ENCODE data around the gene PRDX5.

The PRDX5 gene

GRCh38 chr11:64284962-64285884, 32.7 kb upstream of the PRDX5 start, which contains the start of gene GPR137:
TSS of gene GPR137 (plus strand) at chr11:64285848. CDS start at chr11:64286525, 677 bp downstream.
- DNase-seq (ENCODE audit: extremely low spot score), result peak; percentile 86
- ChIA-PET POLR2A (interaction anchor here (1.0 to 8.5 kb wide), 8 partner anchors 11 to 380 kb away, joined by 3 to 81 read pairs (median 7); partner anchors contain the start of genes ESRRA, PRDX5 and TRMT112), CTCF (interaction anchor here (0.6 to 1.5 kb wide), 4 partner anchors 14 to 70 kb away, joined by 3 to 8 read pairs (median 4); no protein-coding TSS in a partner anchor)
- 0 out of 2 replicates have a peak, but pooled peaks have one; percentile 64 for TF ChIP-seq L3MBTL2 (conservative IDR thresholded peaks at IDR 0.05)
- no peak for TF ChIP-seq CTBP1 (IDR thresholded peaks at IDR 0.05; ENCODE audit: borderline replicate concordance)

GRCh38 chr11:64285885-64286800, 31.8 kb upstream of the PRDX5 start:
- POLR2A ChIA-PET, result interaction anchor here (1.0 to 8.5 kb wide), 6 partner anchors 10 to 55 kb away, joined by 3 to 81 read pairs (median 7); partner anchors contain the start of gene ESRRA
- TF ChIP-seq LEF1 (IDR thresholded peaks at IDR 0.05; ENCODE audit: borderline replicate concordance) (no peak), ZNF384 (IDR thresholded peaks at IDR 0.05) (no peak), SP1 (IDR thresholded peaks at IDR 0.05) (no peak), ELF4 (IDR thresholded peaks at IDR 0.05) (no peak), FOXA1 (IDR thresholded peaks at IDR 0.05) (no peak), NFRKB (IDR thresholded peaks at IDR 0.05) (no peak), ARNT (IDR thresholded peaks at IDR 0.05) (no peak), HDGF (IDR thresholded peaks at IDR 0.05; ENCODE audit: borderline replicate concordance) (no peak), SUZ12 (IDR thresholded peaks at IDR 0.05) (no peak), FOXM1 (IDR thresholded peaks at IDR 0.05; ENCODE audit: borderline replicate concordance) (no peak), PKNOX1 (IDR thresholded peaks at IDR 0.05) (no peak), TARDBP (IDR thresholded peaks at IDR 0.05) (no peak), CTBP1 (IDR thresholded peaks at IDR 0.05; ENCODE audit: borderline replicate concordance) (no peak), L3MBTL2 (conservative IDR thresholded peaks at IDR 0.05) (no peak)
- CTCF ChIA-PET, result interaction anchor here (0.8 kb wide), 1 partner anchor 15 kb away, joined by 6 read pairs; no protein-coding TSS in a partner anchor
- DNase-seq (ENCODE audit: extremely low spot score), result no peak

- POLR2A ChIA-PET, result interaction anchor here (1.0 to 8.5 kb wide), 2 partner anchors 11 to 16 kb away, joined by 3 to 81 read pairs; no protein-coding TSS in a partner anchor
- no peak for DNase-seq (ENCODE audit: extremely low spot score)
- no peak for TF ChIP-seq HDGF (IDR thresholded peaks at IDR 0.05; ENCODE audit: borderline replicate concordance)
- no peak for TF ChIP-seq FOXA1 (IDR thresholded peaks at IDR 0.05)
- TF ChIP-seq ARNT (IDR thresholded peaks at IDR 0.05), result no peak
- TF ChIP-seq SUZ12 (IDR thresholded peaks at IDR 0.05), result no peak
- no peak for TF ChIP-seq CTBP1 (IDR thresholded peaks at IDR 0.05; ENCODE audit: borderline replicate concordance)
- TF ChIP-seq LEF1 (IDR thresholded peaks at IDR 0.05; ENCODE audit: borderline replicate concordance), result no peak
- no peak for TF ChIP-seq ZNF384 (IDR thresholded peaks at IDR 0.05)
- no peak for TF ChIP-seq BHLHE40 (IDR thresholded peaks at IDR 0.05; ENCODE audit: borderline replicate concordance)
- no peak for TF ChIP-seq TARDBP (IDR thresholded peaks at IDR 0.05)
- no peak for TF ChIP-seq PKNOX1 (IDR thresholded peaks at IDR 0.05)
- TF ChIP-seq SP1 (IDR thresholded peaks at IDR 0.05), result no peak
- TF ChIP-seq FOXK2 (IDR thresholded peaks at IDR 0.05), result no peak
- TF ChIP-seq ELF4 (IDR thresholded peaks at IDR 0.05), result no peak
- no peak for TF ChIP-seq FOXM1 (IDR thresholded peaks at IDR 0.05; ENCODE audit: borderline replicate concordance)
- TF ChIP-seq L3MBTL2 (conservative IDR thresholded peaks at IDR 0.05), result no peak
- no peak for TF ChIP-seq NFRKB (IDR thresholded peaks at IDR 0.05)
- CTCF ChIA-PET, result interaction anchor here (0.8 kb wide), 1 partner anchor 14 kb away, joined by 6 read pairs; no protein-coding TSS in a partner anchor
These were observed 31.1 kb upstream of the PRDX5 start for GRCh38 chr11:64286801-64287159.

- TF ChIP-seq SP1 (IDR thresholded peaks at IDR 0.05) (no peak), ELF4 (IDR thresholded peaks at IDR 0.05) (no peak)
- no peak for DNase-seq (ENCODE audit: extremely low spot score)
- POLR2A ChIA-PET, result interaction anchor here (1.4 to 8.5 kb wide), 2 partner anchors 17 to 30 kb away, joined by 3 to 81 read pairs; partner anchors contain the start of gene PRDX5
- CTCF ChIA-PET, result interaction anchor here (0.7 kb wide), 1 partner anchor 69 kb away, joined by 3 read pairs; no protein-coding TSS in a partner anchor
These were observed 30.1 kb upstream of the PRDX5 start for GRCh38 chr11:64287676-64288352.

- no peak for TF ChIP-seq FOXK2 (IDR thresholded peaks at IDR 0.05)
- no peak for TF ChIP-seq ELF4 (IDR thresholded peaks at IDR 0.05)
- no peak for TF ChIP-seq NFRKB (IDR thresholded peaks at IDR 0.05)
- no peak for TF ChIP-seq SUZ12 (IDR thresholded peaks at IDR 0.05)
- no peak for TF ChIP-seq CTBP1 (IDR thresholded peaks at IDR 0.05; ENCODE audit: borderline replicate concordance)
- no peak for TF ChIP-seq L3MBTL2 (conservative IDR thresholded peaks at IDR 0.05)
- TF ChIP-seq ARNT (IDR thresholded peaks at IDR 0.05), result no peak
- no peak for TF ChIP-seq PKNOX1 (IDR thresholded peaks at IDR 0.05)
- no peak for TF ChIP-seq FOXM1 (IDR thresholded peaks at IDR 0.05; ENCODE audit: borderline replicate concordance)
- no peak for TF ChIP-seq LEF1 (IDR thresholded peaks at IDR 0.05; ENCODE audit: borderline replicate concordance)
- TF ChIP-seq TARDBP (IDR thresholded peaks at IDR 0.05), result no peak
- no peak for TF ChIP-seq HDGF (IDR thresholded peaks at IDR 0.05; ENCODE audit: borderline replicate concordance)
- no peak for TF ChIP-seq ZNF384 (IDR thresholded peaks at IDR 0.05)
- no peak for TF ChIP-seq BHLHE40 (IDR thresholded peaks at IDR 0.05; ENCODE audit: borderline replicate concordance)
- TF ChIP-seq SP1 (IDR thresholded peaks at IDR 0.05), result no peak
- TF ChIP-seq FOXA1 (IDR thresholded peaks at IDR 0.05), result no peak
- ChIA-PET POLR2A (interaction anchor here (1.4 to 8.5 kb wide), 2 partner anchors 18 to 30 kb away, joined by 3 to 81 read pairs; partner anchors contain the start of gene PRDX5), CTCF (no interaction called here)
- no peak for DNase-seq (ENCODE audit: extremely low spot score)
These were observed 29.6 kb upstream of the PRDX5 start for GRCh38 chr11:64288353-64288750.

Data from HEK293T (cell line).